SK-N-MC (cell line): ENCODE results near the gene METRN.
"Not testable (repeated sequence)": the region's sequence is repeated elsewhere in the genome, so short reads cannot be mapped to it uniquely, and the experiment has no call there.

Source experiments
- DNase-seq: peaks from one replicate; pipeline ENCODE4 v3.0.0-alpha.2; 2011; ENCODE audit warnings: low read depth, low spot score
- H3K27ac ChIP-seq: fragments of 200-600 bp; sonication (generic); 2 replicates; pipeline ENCODE4 v1.5.1; 2016; ENCODE audit warnings: mixed run types
- H3K36me3 ChIP-seq: fragments of 200-600 bp; sonication (generic); 2 replicates; pipeline ENCODE4 v1.6.1; 2017; ENCODE audit warnings: antibody characterized with exemption, low read length, mixed read lengths; ENCODE audit not compliant: insufficient read depth
- H3K4me3 ChIP-seq: fragments of 200-600 bp; sonication (generic); 2 replicates; pipeline ENCODE4 v1.5.1; 2016
- H3K9ac ChIP-seq: fragments of 200-600 bp; sonication (generic); 2 replicates; pipeline ENCODE4 v1.8.0; 2017; ENCODE audit warnings: mixed run types, mixed read lengths; ENCODE audit not compliant: insufficient read length
- H3K9me3 ChIP-seq: fragments of 200-600 bp; sonication (generic); 2 replicates; pipeline ENCODE4 v1.6.1; 2017; ENCODE audit warnings: low read depth, mild to moderate bottlenecking, antibody characterized with exemption, low read length, moderate library complexity, mixed read lengths
- EZH2 ChIP-seq: fragments of 200-600 bp; sonication (generic); IDR thresholded peaks from one replicate; pipeline ENCODE4 v1.6.1; 2017; ENCODE audit warnings: antibody characterized with exemption
- FOXP2 ChIP-seq: optimal IDR thresholded peaks from 2 replicates; pipeline ENCODE3; 2011; ENCODE audit warnings: mild to moderate bottlenecking, moderate library complexity; ENCODE audit not compliant: insufficient read depth; ENCODE audit errors: extremely low read length, control extremely low read depth
- POLR2AphosphoS5 ChIP-seq: IDR thresholded peaks from 2 replicates; pipeline ENCODE4 v1.6.1; 2012; ENCODE audit warnings: mild to moderate bottlenecking, low read depth, low read length, borderline replicate concordance

METRN gene

GRCh38 chr16:750485-750884 lies 35.6 kb downstream of the METRN start:
- Histone ChIP-seq H3K9me3 (no peaks in the 10 kb centered on the region), H3K9ac (no peak overlapping the region), H3K36me3 (no peaks in the 10 kb centered on the region), H3K27ac (no peak overlapping the region), H3K4me3 (no peak overlapping the region)
- DNase-seq: no peak
- TF ChIP-seq POLR2AphosphoS5 (no peak), EZH2 (no peak), FOXP2 (no peak)

- Histone ChIP-seq H3K4me3 (no peak overlapping the region), H3K9me3 (no peaks in the 10 kb centered on the region), H3K36me3 (no peaks in the 10 kb centered on the region), H3K9ac (no peak overlapping the region), H3K27ac (no peak overlapping the region)
- TF ChIP-seq FOXP2 (no peak), EZH2 (no peak), POLR2AphosphoS5 (no peak)
- DNase-seq: no peak
These were observed 36.5 kb downstream of the METRN start for GRCh38 chr16:751152-752006.

GRCh38 chr16:752007-752312 lies 37.0 kb downstream of the METRN start:
- H3K9ac ChIP-seq: no peak overlapping the region
- no peak for DNase-seq
- TF ChIP-seq EZH2 (no peak), POLR2AphosphoS5 (no peak), FOXP2 (no peak)
- no peaks in the 10 kb centered on the region for H3K9me3 ChIP-seq
- no peak overlapping the region for H3K27ac ChIP-seq
- no peak overlapping the region for H3K4me3 ChIP-seq
- H3K36me3 ChIP-seq: no peaks in the 10 kb centered on the region

GRCh38 chr16:754121-754607 lies 39.2 kb downstream of the METRN start:
- not testable (repeated sequence) for H3K9ac ChIP-seq, H3K4me3 ChIP-seq, H3K27ac ChIP-seq, H3K9me3 ChIP-seq, H3K36me3 ChIP-seq, DNase-seq

GRCh38 chr16:754656-755055 lies 39.7 kb downstream of the METRN start:
- no peak for TF ChIP-seq FOXP2
- no peak for TF ChIP-seq POLR2AphosphoS5
- no peak for TF ChIP-seq EZH2
- no peaks in the 10 kb centered on the region for H3K36me3 ChIP-seq
- H3K4me3 ChIP-seq: no peak overlapping the region
- DNase-seq: no peak
- no peaks in the 10 kb centered on the region for H3K9me3 ChIP-seq
- no peak overlapping the region for H3K9ac ChIP-seq
- no peak overlapping the region for H3K27ac ChIP-seq

GRCh38 chr16:756428-756827 lies 41.5 kb downstream of the METRN start:
- Histone ChIP-seq H3K9me3 (no peaks in the 10 kb centered on the region), H3K9ac (no peak overlapping the region), H3K4me3 (no peak overlapping the region), H3K36me3 (no peaks in the 10 kb centered on the region), H3K27ac (no peak overlapping the region)
- no peak for TF ChIP-seq FOXP2
- no peak for TF ChIP-seq EZH2
- TF ChIP-seq POLR2AphosphoS5: no peak
- no peak for DNase-seq

GRCh38 chr16:759110-759910 lies 44.4 kb downstream of the METRN start:
- TF ChIP-seq EZH2 (no peak), FOXP2 (no peak), POLR2AphosphoS5 (no peak)
- H3K27ac ChIP-seq: no peak overlapping the region
- no peak overlapping the region for H3K9ac ChIP-seq
- H3K4me3 ChIP-seq: no peak overlapping the region
- H3K9me3 ChIP-seq: no peaks in the 10 kb centered on the region
- no peaks in the 10 kb centered on the region for H3K36me3 ChIP-seq
- no peak for DNase-seq

- no peak overlapping the region for H3K27ac ChIP-seq
These were observed 45.1 kb downstream of the METRN start for GRCh38 chr16:760065-760464.

More at GRCh38 chr16:760065-760464, 45.1 kb downstream of the METRN start:
- Histone ChIP-seq H3K4me3 (no peak overlapping the region), H3K36me3 (no peaks in the 10 kb centered on the region), H3K9ac (no peak overlapping the region), H3K9me3 (no peaks in the 10 kb centered on the region)
- no peak for TF ChIP-seq POLR2AphosphoS5
- no peak for TF ChIP-seq FOXP2
- TF ChIP-seq EZH2: no peak
- no peak for DNase-seq
